ENCODE measurements around the gene PRPSAP2.

The PRPSAP2 gene

DNA sequence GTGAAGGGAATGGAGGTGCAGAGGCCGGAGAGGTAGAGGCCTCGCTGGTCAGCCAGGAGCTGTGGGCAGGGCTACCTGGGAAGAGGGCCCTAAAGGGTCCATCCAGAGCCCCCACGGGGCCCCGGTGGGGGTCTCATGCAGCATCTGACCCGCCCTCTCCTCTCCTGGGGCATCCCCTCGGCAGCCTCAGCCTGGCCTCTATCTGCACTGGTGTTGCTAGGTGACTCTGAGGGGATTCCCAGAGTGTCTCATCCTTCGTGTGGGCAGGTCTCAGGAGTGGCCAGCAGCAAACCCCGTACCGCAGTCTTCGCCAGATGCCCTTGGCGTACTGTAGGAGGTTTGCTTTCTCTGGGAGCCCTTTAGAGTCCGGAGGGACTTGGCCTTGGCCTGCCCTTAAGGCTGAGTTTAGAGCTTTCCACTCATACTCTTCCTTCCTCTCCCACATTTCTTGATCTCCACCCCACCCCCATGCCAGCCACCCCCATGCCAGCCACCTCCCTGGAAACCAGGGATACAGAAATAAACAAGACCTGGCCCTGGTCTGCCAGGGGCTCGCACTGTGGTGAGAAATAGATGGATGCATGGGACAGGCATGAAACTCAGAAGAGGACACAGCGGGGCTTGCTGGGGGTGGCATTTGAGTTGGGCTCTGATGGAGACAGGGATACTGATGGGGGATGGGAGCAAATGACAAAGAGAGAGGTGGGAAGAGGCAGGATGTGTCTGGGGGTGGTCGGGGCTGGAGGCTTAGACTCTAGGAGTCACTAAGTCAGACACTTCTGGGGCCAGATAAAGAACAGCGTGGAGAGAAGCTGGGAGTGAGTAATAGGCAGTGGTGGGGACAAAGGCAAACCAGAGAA, 103.9 kb downstream of the PRPSAP2 start:
- no peak for DNase-seq (ENCODE audit: low read depth in 2 of 2)

DNA sequence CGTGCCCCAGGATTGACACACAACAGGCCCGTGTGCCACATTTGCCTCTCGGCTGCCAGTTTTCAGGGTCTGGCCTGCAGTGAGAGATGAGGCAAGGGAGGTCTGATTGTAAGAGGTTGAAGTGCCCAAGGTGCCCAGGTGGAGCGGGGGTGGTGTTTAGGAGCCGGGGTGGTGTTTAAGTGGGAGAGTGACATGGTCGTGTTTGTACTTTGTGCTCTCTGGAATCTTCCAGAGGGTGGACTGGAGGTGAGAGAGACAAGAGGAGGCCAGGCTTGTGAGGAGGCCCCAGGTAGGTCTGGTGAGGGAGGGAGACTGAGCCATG, 104.5 kb downstream of the PRPSAP2 start:
- DNase-seq (ENCODE audit: low read depth in 2 of 2) = no peak

DNA sequence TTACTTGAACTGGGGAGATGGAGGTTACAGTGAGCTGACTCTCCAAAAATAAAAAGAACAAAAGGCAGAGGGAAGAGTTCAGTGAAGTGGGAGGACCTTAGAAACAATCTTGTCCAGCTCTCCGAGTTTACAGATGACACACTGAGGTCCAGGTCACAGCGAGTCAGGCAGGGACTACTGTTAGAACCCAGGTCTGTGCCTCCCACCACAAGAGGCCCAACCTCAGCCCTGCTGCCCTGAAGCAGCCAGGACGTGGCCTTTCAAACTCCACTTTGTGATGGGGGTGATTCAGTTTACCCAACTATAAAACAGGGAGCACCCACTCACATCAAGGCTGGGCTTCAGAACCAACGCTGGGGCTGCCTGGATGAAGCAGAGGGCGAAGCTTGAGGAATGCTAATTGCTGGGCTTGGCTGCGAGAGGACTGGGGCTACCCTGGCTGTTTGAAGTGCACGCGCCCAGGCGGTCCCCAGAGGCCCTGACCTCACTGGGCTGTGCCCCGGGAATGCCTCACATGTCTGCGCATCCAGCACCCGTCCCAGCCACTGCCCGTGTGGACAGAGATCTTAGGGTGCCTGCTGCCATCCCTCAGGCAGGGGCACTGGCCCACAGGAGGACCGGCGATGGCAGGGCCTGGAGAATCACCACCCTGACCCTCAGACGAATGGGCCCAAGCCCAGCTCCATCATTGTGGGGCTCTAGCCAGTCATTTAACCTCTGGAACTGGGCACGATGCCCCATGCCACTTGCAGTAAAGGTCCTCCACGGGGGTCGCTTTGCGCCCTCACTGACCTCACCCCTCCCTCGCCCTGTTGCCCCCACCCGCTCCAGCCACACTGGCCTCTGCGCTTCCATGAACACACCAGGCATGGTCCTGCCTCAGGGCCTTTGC, 105.4 kb downstream of the PRPSAP2 start:
- no peak for DNase-seq (ENCODE audit: low read depth in 2 of 2)

DNA sequence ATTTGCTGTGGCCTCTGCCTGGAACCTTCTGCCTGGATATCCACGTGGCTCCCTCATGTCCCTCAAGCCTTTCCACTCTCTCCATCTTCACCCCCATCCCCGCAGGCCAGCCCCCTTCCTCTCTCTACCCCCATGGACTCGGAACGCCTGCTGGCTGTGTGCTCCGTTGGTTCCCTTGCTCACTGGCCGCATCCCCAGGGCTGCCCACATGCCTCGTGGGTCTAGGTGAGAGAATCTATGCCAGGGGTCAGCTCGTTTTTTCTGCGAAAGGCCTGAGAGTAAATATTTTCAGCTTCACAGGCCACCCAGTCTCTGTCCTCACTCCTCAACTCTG, 106.1 kb downstream of the PRPSAP2 start:
- DNase-seq (ENCODE audit: low read depth in 2 of 2) = no peak

DNA sequence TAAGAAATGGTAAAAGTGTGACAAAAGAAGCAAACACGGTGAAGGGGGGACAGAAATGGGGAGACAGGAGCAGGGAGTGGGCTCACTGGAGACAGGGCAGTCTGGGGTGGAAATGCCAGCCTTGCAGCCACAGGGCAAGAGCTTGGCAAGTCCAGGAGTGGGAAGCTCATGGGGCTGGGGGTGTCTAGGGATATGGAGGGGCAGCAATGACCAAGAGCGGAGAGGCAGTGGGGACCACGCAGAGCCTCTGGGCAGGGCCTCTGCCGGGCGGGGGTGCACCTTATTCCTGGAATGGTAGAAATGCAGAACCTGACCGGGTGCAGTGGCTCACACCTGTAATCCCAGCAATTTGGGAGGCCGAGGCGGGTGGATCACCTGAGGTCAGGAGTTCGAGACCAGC, 106.6 kb downstream of the PRPSAP2 start:
- DNase-seq (ENCODE audit: low read depth in 2 of 2) = no peak

DNA sequence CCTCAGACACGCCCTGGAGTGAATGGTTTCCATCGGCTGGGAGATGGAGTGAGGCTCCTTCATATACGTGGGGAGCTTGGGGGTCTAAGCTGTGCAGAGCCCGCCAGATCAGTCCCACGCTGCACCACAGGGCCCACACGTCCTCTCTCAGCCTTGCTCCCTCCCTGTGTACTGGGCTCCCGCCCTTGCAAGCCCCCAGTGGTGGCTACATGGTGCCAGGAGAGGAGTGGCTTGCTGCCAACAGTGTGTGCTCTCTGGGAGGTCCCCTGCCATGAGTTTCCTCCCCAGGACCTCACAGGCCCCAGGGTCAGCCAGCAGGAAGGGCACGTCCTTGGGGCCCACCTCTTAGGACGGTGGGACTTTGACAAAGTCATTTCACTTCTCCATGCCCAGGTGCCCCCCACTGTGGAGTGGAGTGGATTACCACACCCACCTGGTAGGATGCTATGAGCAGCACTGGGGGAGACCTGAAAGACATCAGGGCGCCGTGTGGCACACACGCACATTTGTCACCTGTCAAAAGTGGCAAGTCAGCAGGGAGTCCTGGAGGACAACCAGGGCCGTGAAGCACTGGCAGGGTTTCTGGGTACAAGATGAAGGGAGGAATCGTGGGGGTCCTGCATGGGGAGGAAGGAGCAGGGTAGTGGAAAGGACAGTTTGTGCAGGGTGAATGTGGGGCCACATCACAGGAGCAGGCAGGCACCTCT, 107.8 kb downstream of the PRPSAP2 start:
- no peak for DNase-seq (ENCODE audit: low read depth in 2 of 2)

DNA sequence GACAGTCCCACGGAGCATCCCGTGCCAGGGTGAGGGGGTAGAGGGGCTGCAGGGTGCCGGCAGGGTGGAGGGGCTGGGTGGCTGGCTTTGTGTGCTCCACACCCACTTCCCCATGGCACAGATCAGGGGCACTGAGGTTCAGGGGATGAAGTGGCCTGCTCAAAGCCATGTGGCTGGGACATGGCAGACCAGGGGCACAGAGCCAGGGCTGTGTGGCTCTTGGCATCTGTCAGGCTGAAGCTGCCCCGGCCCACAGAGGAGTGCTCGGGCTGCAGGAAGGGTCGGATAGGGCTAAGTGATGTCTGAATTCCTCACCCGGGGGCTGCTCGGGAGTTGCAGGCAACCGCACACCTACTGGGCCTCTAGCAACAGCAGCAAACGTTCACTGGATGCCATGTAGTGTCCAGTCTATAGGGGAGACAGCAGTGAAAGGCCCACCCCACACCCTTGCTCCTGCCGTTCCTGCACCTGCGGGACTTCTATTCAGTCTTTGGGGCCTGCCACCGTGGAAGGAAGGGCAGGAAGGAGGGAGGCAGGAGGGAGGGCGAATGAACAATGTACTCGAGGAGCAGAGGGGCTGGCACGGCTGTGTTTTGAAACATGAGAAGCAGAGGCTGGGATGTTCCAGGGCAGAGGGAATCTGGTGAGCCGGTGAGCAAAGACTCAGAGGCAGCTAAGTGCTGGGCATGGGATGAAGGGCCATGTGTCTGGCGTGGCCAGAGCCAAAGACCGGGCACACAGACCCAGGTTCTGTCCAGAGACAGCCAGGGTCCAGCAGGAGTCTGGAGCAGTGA, 109.1 kb downstream of the PRPSAP2 start:
- DNase-seq (ENCODE audit: low read depth in 2 of 2) = no peak

DNA sequence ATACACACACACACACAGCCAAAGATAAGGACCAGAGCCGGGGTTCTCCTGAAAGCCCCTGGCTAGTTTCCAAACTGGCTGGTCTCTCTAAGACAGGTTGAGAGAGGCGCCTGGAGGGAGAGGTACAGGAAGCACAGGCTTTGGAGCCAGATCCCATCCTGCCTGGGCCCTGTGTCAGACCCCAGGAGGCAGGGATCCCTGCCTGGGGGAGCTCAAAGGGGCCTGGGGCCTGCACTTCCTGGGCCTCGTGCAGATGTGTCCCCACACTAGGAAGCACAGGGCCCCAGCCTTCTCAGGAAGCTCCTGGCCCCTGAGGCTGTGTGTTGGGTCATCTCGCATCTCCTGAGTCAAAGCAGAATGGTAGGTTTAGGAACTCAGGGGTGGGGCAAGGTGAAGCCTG, 110.0 kb downstream of the PRPSAP2 start:
- no peak for DNase-seq (ENCODE audit: low read depth in 2 of 2)

DNA sequence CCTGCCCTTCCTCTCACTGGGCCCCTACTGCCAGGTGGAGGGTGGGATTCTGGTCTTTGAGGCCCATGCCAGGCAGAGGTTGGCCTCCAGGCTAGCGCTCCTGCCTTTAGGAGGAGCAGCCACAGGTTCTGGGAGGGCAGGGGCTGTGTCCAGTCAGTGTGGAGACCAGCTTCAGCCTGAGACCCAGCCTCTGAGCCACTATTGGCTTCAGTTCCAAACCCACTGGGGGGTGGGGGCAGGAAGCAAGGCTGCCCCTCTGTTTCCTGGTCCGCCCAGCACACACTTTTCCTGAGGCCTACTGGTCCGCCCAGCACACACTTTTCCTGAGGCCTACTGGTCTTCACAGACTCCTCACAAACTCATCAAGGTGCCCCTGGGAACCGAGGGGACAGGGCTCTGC, 110.4 kb downstream of the PRPSAP2 start:
- no peak for DNase-seq (ENCODE audit: low read depth in 2 of 2)

DNA sequence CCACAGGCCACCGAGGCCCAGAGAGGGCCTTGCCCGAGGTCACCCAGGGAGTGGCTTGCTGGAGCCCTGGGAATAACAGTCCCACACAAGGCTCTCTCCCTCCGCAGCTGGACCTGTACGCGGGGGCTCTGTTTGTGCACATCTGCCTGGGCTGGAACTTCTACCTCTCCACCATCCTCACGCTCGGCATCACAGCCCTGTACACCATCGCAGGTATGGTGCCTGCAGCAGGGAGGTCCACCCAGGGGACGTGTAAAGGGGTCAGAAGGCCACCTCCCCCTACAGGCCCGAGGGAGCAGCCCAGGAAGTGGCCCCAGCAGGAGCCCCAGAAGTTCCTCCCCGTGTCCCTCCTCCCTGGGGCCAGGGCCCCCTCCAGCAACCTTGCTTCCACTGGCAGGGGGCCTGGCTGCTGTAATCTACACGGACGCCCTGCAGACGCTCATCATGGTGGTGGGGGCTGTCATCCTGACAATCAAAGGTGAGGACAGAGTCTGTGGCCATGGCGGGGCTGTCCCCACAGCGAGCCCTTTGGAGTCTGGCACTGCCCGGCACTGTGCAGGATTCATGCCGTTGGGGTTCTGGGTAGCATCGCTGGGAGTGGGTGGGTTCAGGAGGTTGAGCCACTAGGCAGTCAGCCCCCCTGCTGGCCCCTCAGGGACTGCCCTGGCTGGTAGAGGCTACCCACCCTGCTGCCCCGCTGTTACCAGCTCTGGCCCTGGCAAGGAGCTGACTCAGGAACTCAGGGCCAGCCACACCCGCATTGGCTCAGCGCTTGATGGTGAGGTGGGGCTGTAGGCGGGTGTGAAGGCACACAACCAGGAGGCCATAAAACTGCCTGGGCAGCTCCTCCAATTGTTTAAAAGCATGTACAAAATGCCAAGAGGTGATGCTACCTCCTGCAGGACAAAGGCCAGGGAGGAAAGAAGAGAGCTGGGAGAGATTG, 111.3 kb downstream of the PRPSAP2 start:
- no peak for DNase-seq (ENCODE audit: low read depth in 2 of 2)

DNA sequence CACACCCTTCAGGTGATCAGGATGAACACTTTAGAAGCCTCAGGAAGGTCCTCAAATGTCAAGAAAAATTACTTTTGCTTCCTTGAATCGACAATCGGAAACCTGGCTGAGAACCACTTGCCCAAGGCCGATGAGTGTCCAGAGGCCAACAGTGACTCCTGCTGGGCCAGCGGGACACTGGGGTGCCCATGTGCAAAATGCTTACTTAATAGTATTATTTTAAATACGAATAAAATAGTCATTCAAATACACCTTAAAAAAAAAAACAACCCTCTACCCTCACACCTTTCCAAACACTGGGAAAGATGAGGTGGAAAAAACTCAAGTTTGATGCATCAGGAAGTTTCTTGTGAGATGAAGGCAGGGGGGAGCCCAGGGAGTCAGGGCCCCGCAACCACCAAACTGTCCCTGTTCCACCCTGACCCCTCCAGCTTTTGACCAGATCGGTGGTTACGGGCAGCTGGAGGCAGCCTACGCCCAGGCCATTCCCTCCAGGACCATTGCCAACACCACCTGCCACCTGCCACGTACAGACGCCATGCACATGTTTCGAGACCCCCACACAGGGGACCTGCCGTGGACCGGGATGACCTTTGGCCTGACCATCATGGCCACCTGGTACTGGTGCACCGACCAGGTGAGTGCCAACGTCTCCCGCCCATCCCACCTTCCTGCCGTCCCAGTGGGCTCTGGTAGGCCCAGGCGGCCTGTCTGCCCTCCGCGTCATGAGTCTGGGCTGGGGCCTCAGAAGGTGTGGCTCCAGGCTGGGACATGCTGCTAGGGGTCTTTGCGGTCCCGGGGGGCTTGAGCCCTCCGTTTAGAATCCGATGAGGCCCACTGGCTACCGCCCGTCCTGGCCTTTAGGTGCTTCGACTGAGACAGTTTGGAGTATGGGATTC, 112.9 kb downstream of the PRPSAP2 start:
- no peak for DNase-seq (ENCODE audit: low read depth in 2 of 2)

DNA sequence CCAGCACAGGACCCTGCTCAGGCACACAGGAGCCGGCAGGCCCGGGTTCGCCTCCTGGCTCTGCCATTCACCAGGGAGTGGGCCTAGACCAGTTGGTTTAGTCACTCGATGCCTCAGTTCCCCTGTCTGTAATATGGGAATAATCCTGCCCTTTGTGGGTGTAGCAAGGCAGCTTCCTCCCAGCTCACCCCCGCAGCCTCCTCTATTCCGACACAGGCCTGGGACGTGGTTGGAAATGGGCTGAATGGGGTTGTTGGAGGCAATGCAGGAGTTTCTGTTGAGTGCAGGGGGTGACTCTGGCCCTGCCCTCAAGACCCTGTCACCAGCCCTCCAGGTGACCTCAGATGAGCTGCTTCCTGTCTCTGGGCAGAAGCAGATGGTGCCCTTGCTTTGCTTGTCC, 113.9 kb downstream of the PRPSAP2 start:
- no peak for DNase-seq (ENCODE audit: low read depth in 2 of 2)

DNA sequence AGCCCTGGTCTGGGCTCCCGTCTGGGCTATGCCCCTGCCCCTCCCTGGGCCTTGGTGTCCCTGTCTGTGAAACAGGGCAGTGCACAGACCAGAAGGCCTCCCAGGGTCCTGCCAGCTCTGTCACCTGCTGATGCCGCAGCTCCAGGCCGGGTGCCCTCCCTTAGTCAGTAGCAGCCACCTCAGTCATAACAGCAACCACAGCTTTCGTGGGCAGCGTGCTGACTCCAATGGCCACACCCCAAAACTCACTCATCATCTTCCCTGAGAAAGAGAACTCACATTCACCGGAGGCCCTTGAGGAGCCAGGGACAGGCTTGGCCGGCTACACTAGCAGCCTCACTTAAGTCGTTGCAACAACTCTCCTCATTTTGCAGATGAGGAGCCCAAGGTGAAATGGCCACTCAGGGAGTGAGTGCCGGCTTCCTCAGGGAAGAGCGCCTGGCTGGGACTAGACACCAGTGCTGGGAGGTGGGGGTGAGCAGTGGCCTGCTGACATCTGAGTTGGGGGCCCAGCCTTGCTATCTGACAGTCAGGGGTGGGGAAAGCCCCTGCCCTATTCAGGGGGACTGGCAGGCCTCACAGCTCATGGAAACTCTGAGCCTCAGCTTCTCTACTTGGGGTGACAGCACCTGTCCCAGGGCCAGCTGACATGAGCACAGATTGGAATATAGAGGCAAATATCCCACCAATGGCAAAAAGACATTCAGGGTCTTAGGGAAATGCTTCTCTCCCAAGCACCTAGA, 116.6 kb downstream of the PRPSAP2 start:
- no peak for DNase-seq (ENCODE audit: low read depth in 2 of 2)

DNA sequence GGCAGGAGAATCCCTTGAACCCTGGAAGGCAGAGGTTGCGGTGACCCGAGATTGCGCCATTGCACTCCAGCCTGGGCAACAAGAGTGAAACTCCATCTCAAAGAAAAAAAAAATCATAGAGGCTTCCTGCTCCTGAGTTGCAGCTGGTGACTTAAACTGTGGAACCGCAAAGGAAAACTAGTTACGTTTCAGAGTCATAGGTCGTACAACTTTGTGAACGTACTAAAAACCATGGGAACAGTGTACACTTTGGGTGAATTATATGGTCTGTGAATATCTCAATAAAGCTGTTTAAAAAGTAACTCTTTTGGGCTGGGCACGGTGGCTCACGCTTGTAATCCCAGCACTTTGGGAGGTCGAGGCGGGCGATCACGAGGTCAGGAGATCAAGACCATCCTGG, 117.7 kb downstream of the PRPSAP2 start:
- no peak for DNase-seq (ENCODE audit: low read depth in 2 of 2)

DNA sequence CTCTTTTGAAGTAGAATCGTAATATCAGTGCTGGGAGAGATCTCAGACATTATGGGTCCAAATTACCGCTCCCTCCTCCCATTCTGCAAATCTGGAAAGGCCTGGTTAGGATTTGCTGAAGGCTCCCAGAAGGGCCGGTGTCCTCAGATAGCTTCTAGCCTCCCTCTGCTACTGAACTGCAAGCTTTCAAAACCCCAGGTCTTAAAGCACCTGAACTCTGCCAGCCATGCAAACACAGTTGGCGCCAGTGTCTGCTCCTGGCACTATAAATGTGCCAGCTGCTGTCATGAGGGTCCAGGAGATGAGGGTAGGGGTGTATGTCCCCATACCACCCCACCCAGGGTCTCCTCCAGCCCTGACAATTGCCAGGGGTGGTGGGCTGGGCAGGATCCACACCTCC, 118.3 kb downstream of the PRPSAP2 start:
- DNase-seq (ENCODE audit: low read depth in 2 of 2) = no peak

DNA sequence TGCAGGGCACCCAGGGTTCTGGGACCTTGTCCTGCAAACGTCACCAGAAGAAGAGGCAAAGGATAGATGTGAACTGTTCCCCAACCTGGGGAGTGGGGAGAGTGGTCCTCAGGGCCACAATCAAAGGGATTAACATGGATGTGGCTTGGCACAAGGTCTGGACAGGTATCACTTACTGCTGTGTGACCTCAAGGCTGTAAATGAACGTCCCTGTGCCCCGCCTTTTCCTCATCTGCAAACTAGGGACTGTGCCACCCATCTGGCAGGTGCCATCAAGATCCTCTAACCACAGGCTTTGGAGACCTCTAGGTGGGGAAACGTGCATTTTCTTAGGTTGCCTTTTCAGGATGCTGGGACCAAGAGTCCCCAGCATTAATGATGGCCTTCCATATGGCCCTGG, 119.1 kb downstream of the PRPSAP2 start:
- DNase-seq (ENCODE audit: low read depth in 2 of 2) = no peak

DNA sequence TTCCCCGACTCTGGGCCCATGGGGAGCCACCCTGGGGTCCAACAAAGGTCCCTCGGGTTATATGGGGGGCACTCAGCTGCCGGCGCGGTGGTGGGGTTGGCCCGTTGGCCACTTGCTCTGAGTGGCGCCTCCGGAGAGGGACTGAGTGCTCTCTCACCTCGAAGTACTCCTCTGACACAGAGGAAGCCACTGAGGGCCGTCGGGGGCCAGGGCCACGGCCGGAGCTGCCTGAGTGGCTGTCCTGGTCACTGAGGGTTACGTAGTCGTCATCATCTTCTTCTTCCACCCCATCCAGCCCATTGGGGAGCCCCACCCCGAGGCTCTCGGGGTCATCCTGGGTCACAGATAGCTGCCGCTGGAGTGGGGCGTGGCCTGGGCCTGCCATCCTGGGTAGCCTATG, 119.7 kb downstream of the PRPSAP2 start:
- DNase-seq (ENCODE audit: low read depth in 2 of 2) = no peak

DNA sequence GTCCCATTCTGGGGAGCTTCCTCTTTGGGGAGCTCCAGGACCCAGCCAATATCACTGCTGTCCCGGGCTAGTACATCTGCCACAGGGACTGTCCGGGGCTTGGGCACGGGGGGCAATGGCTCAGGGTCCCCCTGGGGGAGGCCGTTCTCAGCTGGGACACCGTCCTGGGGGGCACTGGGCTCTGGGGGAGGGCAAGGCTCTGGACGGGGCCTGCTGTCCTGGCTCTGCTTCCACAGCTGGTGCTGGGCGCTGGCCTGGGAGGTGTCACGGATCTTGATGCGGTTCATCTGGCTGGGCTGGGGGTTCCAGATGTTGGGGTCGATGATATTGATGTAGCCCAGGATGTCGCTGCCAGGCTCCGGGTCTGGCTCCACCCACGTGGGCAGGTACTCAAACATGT, 120.1 kb downstream of the PRPSAP2 start:
- no peak for DNase-seq (ENCODE audit: low read depth in 2 of 2)

DNA sequence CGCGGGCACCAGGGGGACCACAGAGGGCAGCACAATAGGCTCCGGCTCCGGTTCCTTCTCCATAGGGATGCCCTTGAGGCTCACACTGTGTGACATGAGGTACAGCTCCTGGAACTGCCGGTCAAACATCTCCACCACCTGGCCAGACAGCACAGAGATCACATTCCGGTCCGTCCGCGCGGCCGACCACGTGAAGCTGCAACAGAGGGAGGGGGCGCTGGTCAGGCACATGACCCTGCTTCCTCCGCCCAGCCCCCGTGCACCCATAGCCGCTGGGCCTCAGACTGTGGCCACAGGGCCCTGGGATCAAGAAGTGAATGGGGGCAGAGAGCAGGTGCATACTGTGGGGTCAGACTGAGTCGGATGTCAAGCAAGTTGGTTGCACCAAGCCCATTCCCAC, 120.7 kb downstream of the PRPSAP2 start:
- DNase-seq (ENCODE audit: low read depth in 2 of 2) = no peak
